Femur (tissue), 1 donor: Measurements from ENCODE around the gene MARK1.
"Not testable (repeated sequence)": the region's sequence is repeated elsewhere in the genome, so short reads cannot be mapped to it uniquely, and the experiment has no call there.

Source experiments
- DNase-seq: peaks from one replicate; pipeline ENCODE4 v3.0.0-alpha.2; 2017

MARK1 gene

GRCh38 chr1:220631238-220631815, 103.4 kb downstream of the MARK1 start:
- no peak for DNase-seq

- DNase-seq, result no peak
These were observed 109.8 kb downstream of the MARK1 start for GRCh38 chr1:220637759-220638158.

- no peak for DNase-seq
These were observed 114.3 kb downstream of the MARK1 start for GRCh38 chr1:220642285-220642684.

DNA sequence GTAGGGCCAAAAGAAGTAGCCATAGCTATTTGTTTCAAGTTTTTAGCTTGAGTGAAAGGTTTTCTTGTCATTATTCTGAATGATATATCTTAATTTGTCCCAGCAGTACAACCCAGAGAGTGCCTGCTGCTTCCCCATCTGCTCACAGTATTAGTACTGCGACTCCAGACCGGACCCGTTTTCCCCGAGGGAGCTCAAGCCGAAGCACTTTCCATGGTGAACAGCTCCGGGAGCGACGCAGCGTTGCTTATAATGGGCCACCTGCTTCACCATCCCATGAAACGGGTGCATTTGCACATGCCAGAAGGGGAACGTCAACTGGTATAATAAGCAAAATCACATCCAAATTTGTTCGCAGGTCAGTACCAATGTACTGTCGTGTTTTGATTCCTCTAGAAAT, 125.1 kb downstream of the MARK1 start:
- DNase-seq, result no peak

GRCh38 chr1:220655509-220655908, 127.6 kb downstream of the MARK1 start:
- no peak for DNase-seq

- no peak for DNase-seq
These were observed 128.2 kb downstream of the MARK1 start for GRCh38 chr1:220655961-220656740.

DNA sequence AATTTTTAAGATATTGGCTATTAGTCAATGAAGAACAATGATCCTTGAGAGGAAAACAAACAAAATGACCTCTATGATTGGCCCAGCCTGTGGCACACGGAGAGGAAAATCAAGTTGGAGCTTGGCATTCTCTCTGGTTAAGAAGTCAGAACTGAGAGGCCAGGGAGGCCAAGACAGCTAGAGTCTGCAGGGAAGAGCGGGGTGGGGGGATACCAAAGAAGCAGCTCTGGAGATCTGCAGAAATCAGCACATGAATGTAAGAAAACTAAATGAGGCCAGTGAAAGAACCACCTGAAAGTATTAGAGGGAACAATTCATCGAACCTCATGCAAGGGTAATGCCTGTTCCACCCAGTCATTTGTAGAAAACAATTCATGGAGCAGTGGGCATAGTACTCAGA, 138.4 kb downstream of the MARK1 start:
- DNase-seq, result no peak

DNA sequence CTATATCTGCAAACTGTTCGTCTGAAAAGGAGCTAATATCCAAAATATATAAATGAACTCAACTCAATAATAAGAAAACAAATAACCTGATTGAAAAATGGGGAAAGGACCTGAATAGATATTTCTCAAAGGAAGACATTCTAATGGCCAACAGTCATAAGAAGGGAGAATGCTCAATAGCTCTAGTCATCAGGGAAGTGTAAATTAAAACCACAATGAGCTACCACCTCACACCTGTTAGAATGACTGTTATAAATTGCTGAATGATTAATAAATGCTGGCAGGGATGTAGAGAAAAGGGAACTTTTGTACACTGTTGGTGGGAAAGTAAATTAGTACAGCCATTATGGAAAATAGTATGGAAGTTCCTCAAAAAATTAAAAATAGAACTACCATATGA, 141.1 kb downstream of the MARK1 start:
- no peak for DNase-seq

- DNase-seq, result no peak
These were observed 142.4 kb downstream of the MARK1 start for GRCh38 chr1:220670365-220670764.

DNA sequence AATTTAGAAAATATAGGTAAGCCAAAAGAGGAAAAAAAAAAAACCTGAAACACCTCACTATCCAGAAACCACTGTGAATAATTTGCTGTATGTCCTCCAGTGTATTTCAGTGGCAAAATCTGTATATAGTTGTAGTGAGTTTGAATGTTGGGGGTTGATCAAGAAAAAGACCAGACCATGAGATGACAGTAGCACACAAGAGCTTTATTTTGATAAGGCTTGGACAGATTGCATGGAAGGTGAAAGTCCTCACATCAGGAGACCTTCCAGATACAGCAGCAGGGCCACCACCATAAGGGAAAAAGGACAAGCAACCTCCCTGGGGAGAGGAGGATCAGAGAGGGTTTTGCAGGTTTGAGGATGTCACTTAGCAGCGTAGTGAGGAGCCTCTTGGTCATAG, 146.0 kb downstream of the MARK1 start:
- DNase-seq, result no peak

DNA sequence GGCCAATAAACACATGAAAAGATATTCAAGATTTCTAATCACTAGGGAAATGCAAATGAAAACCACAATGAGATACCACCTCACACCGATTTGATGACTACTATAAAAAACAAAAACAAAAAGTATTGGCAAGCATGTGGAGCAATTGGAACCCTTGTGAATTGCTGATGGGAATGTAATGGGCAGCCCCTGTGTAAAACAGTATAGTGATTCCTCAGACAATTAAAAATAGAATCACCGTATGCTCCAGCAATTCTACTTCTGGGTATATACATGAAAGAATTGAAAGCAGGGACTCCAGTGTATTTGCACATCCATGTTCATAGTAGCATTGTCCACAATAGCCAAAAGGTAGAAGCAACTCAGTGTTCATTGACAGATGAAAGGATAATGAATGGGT, 149.3 kb downstream of the MARK1 start:
- no peak for DNase-seq

DNA sequence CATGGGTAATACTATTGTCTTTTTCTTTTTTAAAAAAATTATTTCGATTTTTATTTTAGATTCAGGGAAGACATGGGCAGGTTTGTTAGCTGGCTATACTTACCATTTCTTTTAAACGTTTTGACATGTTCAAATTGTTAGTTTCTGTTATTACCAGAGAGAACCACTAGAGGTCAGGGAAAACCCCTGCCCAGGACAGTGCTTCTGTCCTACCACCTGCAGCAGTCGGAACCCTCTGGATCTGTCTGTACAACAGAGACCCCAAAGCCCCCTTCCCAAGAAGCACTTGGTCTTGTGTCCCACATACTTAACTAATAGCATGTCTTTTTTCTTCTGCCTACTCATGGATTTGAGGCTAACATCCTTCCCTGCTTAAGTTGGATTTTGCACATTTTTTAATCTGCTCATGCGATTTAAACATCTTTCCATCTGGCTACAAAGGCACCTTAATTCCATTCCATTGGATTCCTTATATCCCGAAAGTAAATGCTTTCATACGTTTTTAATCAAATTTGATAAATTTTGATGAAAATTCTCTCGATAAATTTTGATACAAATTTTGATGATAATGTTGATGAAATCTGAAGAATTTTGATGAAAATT, 152.2 kb downstream of the MARK1 start:
- no peak for DNase-seq

GRCh38 chr1:220681220-220681880, 153.4 kb downstream of the MARK1 start:
- DNase-seq, result no peak

DNA sequence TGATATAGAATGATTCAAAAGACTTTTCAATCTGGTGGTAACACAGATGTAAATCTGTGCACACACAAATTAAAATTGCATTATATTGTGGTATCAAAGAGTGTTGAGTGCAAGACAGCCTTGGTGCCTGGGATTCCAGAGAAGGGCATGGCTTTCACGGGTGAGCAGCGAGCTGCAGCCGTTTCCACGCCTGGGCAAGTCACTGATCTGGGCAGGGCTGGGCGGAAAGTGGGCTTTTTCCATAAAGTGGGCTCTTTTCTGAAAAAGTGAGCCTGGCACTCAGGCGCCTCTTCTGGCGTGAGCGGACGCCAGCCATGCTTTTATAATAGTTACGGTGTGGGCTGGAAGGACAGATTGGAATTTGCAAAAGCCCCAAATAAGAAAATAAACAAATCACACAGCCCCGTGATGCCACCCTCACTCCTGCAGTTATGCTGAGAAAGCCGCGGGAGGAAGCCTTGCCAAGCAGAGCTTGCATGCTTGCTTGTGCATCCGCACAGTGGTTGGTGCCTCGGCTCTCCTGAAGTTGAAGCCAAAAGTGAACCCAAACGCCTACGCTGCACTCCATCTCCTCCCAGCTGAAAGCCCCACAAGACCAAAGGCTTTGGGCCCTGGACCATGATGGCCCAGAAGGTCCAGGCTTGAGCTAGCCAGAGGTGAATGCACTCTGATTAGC, 155.1 kb downstream of the MARK1 start:
- DNase-seq, result no peak

GRCh38 chr1:220683716-220684115, 155.8 kb downstream of the MARK1 start:
- not testable (repeated sequence) for DNase-seq

GRCh38 chr1:220684890-220685289, 157.0 kb downstream of the MARK1 start:
- DNase-seq, result no peak

DNA sequence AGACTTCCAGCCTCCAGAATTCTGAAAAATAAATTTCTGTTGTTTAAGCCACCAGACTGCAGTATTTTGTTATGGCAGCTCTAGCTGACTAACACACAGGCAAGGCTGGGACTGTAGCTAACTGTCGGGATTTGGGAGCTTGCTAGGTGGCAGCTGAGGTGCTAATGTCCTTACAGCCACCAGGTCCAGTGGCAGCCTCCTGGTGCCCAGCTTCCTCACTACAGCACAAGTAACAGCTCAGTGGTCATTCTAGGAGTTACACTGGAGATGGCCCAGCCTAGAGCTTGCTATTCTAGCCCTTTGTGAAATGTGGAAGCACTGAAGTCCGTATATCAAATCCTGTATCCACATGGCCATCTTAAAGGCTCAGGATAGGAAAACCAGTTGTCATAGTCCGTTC, 157.9 kb downstream of the MARK1 start:
- no peak for DNase-seq

- DNase-seq, result no peak
These were observed 159.9 kb downstream of the MARK1 start for GRCh38 chr1:220687809-220688208.

DNA sequence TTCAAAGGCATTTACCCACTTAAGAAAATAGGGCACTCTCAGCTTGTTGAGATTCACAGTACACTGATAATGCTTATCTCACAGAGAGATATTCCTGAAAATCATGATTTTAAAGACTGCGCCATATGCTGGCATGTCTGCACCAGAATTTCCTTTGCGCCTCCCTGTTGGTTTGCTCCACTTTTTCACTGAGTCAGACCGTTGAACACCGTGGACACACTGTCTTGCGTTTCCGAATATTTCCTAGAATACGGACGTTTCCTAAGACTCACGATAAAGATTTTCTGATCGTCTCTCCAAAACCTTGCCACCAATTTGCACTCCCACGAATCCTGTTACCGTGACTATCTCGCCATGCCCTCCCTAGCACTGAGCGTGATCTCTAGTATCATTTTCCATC, 161.7 kb downstream of the MARK1 start:
- no peak for DNase-seq

DNA sequence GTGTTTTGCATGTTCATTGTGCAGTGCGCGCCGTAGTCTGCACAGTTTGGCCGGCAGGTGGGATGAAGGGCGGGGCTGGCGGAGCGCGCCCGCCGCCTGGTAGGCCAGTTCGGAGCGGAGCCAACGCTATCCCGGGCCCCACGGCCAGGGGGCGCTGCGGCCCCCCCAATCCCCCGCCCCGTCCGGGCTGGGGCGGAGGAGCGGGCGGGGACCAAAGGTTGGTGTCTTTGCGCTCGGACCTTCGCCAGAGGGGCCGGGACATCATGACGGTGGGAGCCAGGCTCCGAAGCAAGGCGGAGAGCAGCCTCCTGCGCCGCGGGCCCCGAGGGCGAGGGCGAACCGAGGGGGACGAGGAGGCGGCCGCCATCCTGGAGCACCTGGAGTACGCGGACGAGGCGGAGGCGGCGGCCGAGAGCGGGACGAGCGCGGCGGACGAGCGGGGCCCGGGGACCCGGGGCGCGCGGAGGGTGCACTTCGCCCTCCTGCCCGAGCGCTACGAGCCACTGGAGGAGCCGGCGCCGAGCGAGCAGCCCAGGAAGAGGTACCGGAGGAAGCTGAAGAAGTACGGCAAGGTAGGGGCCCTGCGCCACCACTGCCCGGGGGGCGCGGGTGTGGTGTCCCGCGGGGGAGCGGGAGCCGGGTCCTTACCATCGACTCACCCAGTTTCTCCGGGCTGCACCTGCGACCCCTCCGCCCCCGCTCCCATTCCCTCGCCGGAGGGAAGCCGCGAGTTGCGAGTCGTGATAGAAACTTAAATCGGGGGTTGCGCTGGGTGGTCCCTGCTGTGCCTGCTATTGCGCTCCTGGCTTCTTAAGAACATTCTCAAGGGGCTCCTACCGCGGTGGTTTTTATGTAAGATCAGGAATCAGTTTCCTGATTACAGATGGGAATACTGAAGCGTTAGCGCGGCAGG, 162.5 kb downstream of the MARK1 start, which contains the start of gene C1orf115:
TSS of gene C1orf115 (plus strand) at position 224 of the 913 bp plus-strand sequence. CDS start at position 264, 40 bp downstream.
- peak; percentile 76 for DNase-seq

DNA sequence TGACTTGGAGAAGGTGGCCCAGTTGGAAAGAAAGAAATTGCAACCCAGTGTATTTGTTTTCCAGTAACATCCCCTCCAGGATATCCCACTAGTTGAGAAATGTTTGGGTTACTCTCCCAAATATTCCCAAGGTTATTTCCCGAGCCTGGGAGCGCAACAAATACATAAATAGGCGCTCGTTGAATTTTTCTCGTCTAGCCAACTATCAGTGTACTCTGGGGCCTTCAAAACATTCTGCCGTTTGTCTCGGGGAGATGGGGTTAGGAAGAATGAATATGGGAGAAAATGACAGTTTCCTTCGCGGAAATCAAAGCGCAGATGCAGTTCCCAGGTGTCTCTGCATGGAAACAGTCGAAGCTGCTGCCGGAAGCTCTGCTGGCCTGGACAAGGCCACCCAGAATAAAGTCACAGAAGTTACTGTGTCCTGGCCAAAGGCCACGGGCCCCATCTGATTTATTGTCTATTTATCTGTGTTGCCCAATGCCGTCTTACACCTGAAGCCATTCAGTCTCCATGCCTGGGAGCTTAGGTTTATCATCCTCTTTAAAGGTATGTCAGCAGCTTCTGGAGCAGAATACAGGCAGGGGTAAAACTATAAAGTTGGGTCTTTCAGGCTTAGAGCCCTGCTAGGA, 163.2 kb downstream of the MARK1 start:
- DNase-seq, result no peak
